Right renal cortex interstitium (tissue), 3 donors: ENCODE data around the gene SLC1A1. TPM values are rescaled to one million over a fixed set of nuclear protein-coding genes. Genes with fewer than 3 reads are reported as not detected.
"Not testable (repeated sequence)": the region's sequence is repeated elsewhere in the genome, so short reads cannot be mapped to it uniquely, and the experiment has no call there.

ENCODE experiments used
- DNase-seq, 3 donors: peaks; one replicate each; pipeline ENCODE4 v3.0.0-alpha.2; 2013; ENCODE audit warnings: low read depth in 3 of 3, low spot score in 2 of 3
- polyA plus RNA-seq, 3 donors: library from polyadenylated mRNA; unstranded; fragments of 120-200 nt; gene quantifications; one replicate each; pipeline ENCODE4 v1.2.1, GENCODE V29; 2013; ENCODE audit not compliant: insufficient read length in 3 of 3

SLC1A1 gene
- polyA plus RNA-seq, 3 donors = 22.1 to 23.6 (median 22.2) TPM

- DNase-seq = no peak
Observed at GRCh38 chr9:4540425-4540824, 50.2 kb downstream of the SLC1A1 start.

GRCh38 chr9:4541281-4541680 is 51.0 kb downstream of the SLC1A1 start:
- no peak for DNase-seq

DNA sequence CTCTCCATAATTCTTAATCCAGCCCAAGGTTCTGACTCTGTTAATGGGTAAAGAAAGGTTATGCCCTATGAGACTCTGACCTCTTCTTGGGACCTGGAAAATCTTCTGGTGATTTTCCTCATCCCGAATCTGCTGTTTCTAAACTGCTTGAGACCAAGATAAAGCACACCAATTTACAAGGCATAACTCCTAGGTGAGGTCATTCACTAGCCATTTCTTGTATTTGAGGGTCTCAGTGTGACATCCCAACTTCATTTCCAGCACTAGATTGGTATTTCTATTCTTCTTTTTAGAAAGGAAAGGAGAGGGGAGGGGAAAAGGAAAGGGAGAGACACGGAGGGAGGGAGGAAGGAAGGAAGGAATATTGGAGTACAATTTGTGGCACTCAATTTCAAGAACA is 51.6 kb downstream of the SLC1A1 start:
- no peak for DNase-seq

DNA sequence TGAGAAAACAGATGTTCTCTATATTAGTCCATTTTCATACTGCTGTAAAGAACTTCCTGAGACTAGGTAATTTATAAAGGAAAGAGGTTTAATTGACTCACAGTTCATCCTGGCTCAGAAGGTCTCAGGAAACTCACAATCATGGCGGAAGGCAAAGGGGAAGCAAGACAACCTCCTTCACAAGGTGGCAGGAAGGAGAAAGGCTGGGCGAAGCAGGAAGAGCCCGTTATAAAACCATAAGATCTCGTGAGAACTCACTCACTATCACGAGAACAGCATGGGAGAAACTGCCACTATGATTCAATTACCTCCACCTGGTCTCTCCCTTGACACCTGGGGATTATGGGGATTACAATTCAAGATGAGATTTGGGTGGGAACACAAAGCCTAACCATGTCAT is 54.4 kb downstream of the SLC1A1 start:
- not testable (repeated sequence) for DNase-seq

DNA sequence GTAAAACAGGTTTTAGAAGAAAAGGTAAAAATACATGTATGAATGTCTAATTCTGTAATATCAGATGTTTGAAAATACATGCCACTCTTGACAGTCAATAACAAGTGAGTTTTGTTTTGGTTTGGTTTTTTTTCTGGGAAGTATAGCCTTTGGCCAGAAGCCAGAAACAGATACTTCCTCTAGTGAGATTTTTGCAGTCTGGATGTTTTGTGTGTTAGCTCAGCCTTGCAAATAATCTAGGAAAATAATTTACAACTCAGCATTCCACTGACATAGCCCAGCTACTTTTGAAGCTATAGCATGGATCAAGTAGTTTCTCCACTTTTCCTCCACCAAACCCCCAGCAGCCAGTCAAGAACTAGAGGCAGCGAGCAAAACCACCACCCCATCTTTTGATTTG is 56.7 kb downstream of the SLC1A1 start:
- peak in 2 of 3 donors; percentile 21 to 23 for DNase-seq

DNA sequence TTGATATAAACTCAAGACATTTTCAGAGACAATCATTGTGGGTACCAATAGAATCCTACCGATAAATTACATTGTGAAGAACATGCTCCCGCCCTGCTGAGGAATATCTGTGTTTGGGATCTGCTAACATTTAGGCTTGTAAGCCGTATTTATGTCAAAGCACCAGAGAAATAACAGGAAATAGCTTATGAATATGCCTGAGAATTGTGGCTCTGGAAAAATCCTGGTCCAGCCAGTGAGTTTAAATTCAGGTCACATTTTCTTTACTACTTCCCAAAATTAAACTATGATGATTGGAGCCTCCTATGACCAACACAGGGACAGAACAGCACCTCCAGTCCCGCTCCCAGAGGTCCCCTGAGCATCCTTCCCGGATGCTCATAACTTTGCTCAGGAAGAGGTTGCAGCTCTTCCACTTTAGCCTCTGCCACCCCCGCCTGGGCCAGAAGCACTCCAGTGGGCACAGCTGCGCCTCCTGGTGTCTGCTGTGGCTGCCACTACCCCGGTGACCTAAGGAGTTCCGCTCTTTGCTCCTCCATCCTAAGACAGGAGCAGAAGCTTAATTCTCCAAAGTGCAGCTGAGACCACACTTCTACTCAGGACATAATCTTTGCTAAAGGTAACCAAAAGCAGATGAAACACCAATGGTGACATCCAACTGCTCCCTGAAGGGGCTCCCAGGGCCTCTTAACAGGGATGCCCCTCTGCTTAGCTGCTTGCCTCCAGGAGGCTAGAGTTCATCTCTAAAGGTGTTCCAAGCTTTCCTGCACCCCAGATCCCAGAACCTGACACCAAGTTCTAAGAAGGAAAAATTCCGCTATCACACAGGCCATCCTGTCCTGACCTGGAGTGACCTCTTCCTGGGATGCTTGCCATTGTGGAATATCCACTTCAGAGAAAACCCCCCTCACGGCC is 58.8 kb downstream of the SLC1A1 start:
- no peak for DNase-seq

DNA sequence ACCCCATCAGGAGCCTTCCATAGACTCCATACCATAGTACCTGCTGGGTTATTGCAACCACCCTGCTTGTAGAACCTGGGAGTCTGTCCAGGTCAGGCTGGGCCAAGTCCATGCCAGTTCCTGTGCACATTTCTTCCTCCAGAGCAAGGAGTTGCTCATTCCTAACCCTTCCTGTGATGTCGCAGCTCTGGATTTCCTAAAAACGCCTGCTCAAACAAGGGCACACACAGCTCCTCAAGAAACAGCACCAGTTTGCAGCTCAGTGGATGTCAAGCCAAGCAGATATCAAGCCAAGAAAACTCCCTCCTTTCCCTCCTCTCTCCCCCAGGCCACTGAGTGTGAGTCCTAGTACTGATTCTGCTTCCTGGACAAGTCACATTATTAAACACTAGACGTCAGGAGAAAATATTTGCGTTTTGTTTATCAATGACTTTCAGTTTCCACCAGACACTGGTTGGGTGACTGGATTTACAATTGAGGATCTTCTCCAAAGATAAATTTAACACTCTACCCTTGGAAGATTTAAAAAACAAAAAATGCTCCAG is 59.6 kb downstream of the SLC1A1 start:
- DNase-seq = no peak

GRCh38 chr9:4550777-4551484 is 60.7 kb downstream of the SLC1A1 start:
- no peak for DNase-seq

DNA sequence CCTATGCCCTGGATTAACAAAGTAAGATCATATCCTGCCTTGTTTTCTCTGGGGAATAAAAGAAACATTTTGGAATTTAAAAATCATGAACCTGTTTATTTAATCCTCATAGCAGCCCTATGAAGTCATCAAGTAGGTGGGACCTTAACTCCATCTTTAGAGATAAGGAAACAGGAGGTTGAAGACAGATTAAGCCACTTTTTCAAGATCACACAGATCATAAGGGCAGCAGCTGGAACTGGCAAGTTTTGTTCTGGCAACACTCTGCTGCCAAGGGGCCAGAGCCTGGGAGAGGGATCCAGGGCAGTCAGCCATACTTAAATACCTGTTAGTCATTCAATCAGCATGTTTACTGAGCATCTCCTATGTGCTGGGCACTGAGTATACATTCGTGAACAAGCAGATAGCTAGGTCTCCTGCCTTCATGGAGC is 63.7 kb downstream of the SLC1A1 start:
- DNase-seq = no peak

DNA sequence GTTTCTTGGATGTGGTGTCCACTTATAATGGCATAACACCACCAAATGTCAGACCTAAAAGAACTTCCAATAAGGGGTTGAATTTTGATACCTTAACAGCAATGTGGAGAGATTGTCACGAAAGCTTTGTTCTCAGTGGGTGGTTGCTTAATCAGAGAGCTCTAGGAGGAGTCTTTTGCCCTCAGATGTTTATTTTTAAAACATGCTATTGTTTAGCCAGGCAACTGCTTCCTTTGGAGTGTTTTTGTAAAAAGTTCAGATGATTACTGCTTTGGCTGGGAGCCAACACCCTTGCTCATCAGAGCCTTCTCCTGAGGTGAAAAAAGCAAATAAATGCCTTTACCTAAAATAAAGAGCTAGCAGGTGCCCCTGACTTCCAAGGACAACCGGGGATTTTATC is 65.0 kb downstream of the SLC1A1 start:
- no peak for DNase-seq

DNA sequence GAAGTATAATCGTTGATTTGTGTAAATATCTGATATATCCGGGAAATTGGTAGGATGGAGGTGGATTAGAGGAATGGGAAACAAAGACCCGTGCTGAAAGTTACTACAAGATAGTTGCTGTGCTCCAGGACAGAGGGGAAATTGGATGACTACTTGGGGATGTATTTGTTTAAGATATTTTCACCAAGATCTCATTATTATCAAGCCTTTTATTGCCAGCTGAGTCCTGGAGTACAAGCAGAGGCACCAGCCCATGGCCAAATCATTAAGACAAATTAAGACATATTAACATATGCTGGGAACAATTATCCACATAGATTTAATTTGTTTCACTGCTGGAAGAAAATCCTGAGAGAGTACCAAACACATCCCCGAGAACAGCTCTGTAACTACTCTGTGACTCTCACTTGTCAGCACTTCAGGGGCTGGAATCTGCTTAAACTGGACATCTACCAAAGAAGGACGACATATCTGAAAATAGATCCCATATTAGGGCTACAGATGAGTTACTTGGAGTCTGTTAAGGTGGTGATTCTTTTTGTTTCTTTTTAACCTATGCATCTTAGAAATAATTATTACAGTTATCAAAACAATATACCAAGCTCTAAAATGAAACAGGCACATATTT is 68.2 kb downstream of the SLC1A1 start:
- DNase-seq = no peak

DNA sequence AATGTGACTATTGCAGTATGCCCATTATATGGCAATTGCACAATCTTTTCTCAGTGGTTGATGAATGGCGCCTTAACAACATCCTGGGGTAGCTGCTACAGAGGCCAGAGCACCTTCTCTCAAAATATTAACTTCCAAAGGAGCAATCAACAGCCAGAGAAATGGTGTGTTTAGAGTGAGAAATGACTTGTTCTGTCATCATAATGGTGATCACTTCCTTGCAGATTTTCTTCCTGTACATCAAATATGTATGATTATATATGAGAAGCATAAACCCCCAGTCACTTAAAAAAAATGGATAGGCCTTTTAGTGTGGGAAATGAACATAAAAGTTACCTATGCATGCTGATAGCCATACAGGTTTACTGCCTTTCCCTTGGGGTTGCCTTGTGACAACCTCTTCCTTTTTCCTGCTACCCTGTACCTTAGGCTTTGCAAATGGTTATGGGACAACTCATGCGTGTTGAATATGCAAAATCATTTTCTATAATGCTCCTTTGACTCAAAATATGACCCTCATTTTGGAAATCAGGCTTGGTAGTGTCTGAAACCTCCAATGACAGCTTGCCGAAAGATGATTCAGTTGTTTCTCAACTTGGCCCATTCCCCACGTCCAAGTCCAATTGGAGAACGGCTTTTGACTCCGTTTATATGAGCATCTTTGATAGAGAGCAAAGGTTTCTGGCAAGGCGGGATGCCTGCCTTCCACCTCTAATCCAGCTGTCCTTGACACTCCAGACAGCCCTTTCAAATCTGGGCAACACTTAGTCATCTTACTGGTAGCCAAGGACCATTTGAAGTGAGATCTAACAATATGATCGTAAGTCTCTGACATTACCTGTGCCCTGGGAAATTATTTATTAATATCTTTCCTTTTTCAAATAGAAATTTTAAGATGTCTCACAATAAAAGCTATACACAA is 69.3 kb downstream of the SLC1A1 start:
- no peak for DNase-seq

- no peak for DNase-seq
Observed at GRCh38 chr9:4563105-4563504, 72.8 kb downstream of the SLC1A1 start.

GRCh38 chr9:4566806-4567205 is 76.5 kb downstream of the SLC1A1 start:
- no peak for DNase-seq

GRCh38 chr9:4567601-4568000 is 77.3 kb downstream of the SLC1A1 start:
- no peak for DNase-seq

DNA sequence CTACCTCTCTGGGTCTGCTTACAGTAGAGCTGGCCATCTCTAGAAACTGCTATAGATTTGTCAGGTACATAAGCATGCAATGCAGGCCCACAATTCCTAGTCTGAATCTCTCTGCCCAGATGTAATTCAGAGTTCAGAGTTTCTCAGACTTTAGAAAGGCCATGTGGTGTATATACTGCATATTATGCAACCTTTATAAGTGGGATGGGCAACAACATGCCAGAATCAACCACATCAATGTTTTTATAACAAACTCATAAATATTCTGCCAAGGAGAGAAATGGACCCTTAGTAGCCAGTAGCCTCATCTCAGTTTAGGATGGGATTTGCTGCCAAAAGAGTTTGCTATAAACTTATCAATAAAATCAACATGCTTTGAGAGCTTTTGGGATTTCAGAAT is 78.8 kb downstream of the SLC1A1 start:
- DNase-seq = no peak

DNA sequence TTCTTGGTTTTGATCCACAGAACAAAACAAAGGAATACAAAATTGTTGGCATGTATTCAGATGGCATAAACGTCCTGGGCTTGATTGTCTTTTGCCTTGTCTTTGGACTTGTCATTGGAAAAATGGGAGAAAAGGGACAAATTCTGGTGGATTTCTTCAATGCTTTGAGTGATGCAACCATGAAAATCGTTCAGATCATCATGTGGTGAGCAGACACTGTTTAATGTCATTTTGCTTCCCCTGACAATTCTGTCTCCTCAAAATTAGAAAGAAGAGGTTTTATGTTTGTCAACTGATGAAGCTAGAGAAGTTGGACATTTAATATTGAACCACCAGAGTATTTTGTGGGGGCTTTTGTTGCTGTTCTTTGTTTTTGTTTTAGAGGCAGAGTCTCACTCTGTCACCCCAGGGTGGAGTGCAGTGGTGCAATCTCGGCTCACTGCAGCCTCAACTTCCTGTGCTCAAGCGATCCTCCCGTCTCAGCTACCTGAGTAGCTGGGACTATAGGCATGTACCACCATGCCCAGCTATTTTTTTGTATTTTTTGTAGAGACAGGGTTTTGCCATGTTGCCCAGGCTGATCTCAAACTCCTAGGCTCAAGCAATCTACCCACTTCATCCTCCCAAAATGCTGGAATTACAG is 82.0 kb downstream of the SLC1A1 start:
- no peak for DNase-seq

DNA sequence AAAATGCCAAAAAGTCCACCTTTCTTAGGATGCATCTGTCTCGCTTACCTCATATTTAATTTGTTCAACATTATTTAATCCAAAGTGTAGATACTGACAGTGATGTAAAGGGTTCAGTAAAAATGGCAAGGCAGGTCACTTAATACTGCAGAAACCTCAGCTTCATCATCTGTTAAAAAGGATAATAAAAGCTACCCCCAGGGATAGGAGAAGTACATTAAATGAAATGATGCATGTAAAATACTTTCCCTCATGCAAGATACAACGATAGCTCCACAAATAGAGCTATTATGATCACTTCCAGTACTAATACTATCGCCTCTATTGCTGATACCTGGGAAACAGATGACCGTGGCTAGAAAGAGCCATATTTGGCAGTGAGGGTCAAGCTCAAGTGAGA is 82.9 kb downstream of the SLC1A1 start:
- DNase-seq = no peak

- DNase-seq = no peak
Observed at GRCh38 chr9:4573634-4574389, 83.5 kb downstream of the SLC1A1 start.
